Activated CD4-positive, alpha-beta T cell treated with anti-CD3 and anti-CD28 coated beads, Interleukin-2, amount 50 U/mL, for 1 hour (primary cell): ENCODE measurements around the gene CWC27.
"Not testable (repeated sequence)": the region's sequence is repeated elsewhere in the genome, so short reads cannot be mapped to it uniquely, and the experiment has no call there.

ENCODE experiments used
- DNase-seq: peaks from one replicate; pipeline ENCODE4 v3.0.0-alpha.2; 2020

CWC27 gene

DNA sequence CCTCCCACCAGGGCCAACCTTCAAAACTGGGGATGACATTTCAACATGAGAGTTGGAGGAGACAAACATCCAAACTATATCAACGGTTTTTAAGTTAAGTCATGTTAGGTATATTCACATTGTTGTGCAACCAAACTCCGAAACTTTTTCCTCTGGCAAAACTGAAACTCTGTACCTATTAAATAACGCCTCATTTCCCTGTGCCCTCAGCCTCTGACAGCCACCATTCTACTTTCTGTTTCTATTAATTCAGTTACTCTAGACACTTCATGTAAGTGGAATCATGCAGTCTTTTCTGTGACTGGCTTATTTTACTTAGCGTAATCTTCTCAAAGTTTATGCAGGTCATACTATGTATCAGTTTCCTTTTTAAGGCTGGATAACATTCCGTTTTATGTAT, 85.0 kb downstream of the CWC27 start:
- DNase-seq, result no peak

DNA sequence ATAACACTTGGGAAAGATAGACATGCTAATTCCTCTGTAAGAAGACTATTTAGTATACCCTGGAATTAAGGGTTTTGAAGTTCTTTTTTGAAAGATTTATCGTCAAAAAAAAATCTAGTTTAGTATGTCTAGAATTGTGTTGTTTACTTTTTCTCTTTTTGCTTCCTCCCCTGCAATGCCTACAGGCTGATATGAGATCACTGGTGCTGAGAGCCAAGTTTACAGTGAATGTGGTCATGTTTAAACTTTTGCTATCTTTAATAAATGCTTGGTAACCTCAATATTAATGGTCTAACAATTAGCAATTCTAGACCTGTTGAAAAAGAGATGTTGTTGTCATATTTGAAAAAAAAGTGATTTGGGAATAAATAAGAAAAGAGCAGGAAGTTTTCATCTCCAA, 86.1 kb downstream of the CWC27 start:
- DNase-seq, result no peak

- DNase-seq, result no peak
These were observed 91.2 kb downstream of the CWC27 start for GRCh38 chr5:64859881-64860280.

- DNase-seq, result no peak
These were observed 92.6 kb downstream of the CWC27 start for GRCh38 chr5:64861281-64861680.

- DNase-seq, result no peak
These were observed 95.4 kb downstream of the CWC27 start for GRCh38 chr5:64864171-64864570.

GRCh38 chr5:64865662-64866061, 96.9 kb downstream of the CWC27 start:
- DNase-seq, result no peak

DNA sequence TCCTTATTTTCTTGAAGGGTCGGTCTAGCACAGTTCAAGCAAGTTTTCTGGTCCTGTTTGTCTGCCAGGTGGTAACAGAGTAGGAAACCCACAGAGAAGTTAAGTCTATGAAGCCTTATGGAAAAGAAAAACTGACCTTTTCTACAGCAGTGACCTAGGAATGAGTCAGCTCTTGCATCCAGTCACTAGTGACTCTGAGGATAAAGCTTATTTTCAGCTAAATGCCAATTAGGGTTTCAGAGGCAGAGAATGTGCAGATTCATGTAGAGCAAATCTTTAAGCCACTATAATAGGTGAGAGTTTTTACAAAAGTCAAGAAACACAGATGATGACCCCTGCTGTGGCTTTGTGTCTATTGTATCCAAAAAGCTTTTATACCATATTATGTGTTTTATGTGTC, 100.7 kb downstream of the CWC27 start:
- no peak for DNase-seq

GRCh38 chr5:64872044-64872443, 103.3 kb downstream of the CWC27 start:
- no peak for DNase-seq

DNA sequence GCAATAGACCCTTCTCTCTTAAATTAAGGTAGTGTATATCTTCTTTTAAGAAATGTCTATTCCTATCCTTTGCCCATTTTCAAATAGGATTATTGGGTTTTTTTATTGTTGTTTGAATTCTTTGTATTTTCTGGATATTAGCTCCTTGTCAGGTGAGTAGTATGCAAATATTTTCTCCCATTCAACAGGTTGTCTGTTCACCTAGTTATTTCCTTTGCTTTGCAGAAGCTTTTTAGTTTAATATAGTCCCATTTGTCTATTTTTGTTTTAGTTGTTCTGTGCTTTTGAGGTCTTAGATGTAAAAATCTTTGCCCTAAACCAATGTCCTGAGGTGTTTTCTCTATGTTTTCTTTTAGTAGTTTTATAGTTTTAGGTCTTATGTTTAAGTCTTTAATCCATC, 104.7 kb downstream of the CWC27 start:
- no peak for DNase-seq

- DNase-seq, result no peak
These were observed 106.0 kb downstream of the CWC27 start for GRCh38 chr5:64874753-64875152.

DNA sequence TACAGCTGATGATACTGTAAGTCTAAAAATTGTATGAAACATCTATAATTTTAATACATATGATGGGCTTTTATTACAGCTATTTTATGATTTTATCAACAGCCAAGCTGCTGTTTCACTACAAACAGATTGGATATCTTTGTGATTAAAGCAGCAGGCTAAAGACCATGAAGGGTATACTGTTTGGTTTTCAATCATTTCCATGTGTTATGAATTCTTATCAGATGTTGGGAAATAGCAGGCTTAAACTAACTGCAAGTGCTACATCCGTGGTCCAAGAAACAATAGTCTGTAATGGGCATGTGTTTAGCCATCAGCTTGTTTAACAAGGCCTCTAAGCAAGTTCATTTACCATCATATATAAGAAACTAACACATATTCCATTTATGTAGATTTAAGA, 107.5 kb downstream of the CWC27 start:
- no peak for DNase-seq

- no peak for DNase-seq
These were observed 112.1 kb downstream of the CWC27 start for GRCh38 chr5:64880821-64881220.

GRCh38 chr5:64883912-64884311, 115.2 kb downstream of the CWC27 start:
- DNase-seq, result no peak

GRCh38 chr5:64884541-64884940, 115.8 kb downstream of the CWC27 start:
- no peak for DNase-seq

GRCh38 chr5:64887910-64888309, 119.2 kb downstream of the CWC27 start:
- no peak for DNase-seq

DNA sequence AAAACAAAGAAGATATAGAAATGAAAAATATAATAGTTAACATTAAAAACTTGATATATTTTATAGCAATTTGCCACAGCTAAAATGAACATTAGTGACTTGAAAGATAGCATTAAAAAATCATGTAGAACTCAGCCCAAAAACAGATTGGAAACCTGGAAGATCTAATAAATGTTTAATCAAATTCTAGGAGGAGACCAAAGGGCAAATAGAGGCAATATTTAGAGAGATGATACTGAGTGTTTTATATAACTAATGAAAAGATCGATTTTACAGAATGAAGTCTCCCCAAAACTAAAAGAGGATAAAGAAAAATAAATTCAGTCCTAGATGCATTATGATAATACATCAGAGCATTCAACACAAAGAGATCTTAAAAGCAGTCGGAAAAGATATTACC, 127.0 kb downstream of the CWC27 start:
- no peak for DNase-seq

DNA sequence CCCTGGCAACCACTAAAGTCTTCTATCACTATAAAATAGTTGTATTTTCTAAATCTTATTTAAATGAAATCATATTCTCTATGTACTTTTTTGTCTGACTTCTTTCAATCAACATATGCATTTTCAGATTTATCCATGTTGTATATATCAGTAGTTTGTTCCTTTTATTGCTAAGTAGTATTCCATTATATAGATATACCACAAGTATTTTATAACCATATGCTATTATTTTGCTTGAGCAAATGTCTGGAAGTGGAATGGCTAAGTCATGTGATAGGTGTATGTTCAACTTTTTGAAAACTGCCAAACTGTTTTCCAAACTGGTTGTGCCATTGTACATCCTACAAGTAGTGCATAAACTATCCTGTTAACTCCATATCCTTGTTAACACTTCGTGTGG, 131.1 kb downstream of the CWC27 start:
- no peak for DNase-seq

DNA sequence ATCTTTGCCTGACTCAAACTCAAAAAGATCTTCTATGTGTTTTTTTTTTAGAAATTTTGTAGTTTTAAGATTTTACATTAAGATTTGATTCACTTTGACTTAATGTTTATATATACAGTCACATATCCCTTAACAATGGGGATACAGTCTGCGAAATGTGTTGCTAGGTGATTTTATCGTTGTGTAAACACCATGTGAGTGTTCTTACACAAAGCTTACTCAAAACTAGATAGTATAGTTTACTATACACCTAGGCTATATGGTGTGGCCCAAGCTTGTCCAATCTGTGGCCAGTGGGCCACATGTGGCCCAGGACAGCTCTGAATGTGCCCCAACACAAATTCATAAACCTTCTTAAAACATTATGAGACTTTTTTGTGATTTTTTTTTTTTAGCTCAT, 131.9 kb downstream of the CWC27 start:
- DNase-seq, result no peak

- not testable (repeated sequence) for DNase-seq
These were observed 138.7 kb downstream of the CWC27 start for GRCh38 chr5:64907399-64907798.

- DNase-seq, result no peak
These were observed 145.7 kb downstream of the CWC27 start for GRCh38 chr5:64914396-64914795.

DNA sequence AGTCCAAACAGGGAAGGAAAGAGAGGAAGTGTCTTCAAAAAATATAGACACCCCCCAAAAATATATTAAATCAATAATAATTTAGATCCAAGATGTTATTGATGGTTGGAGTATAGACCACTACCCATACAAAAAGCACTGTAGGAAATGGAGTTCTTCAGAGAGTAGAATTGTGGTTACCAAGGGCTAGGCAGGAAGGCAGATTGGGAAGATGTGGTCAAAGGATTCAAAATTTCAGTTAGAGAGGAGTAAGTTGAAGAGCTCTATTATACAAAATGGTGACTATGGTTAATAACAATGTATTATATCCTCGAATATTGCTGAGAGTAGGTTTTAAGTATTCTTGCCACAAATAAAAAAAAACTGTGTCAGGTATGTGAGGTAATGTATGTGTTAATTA, 149.4 kb downstream of the CWC27 start:
- no peak for DNase-seq

DNA sequence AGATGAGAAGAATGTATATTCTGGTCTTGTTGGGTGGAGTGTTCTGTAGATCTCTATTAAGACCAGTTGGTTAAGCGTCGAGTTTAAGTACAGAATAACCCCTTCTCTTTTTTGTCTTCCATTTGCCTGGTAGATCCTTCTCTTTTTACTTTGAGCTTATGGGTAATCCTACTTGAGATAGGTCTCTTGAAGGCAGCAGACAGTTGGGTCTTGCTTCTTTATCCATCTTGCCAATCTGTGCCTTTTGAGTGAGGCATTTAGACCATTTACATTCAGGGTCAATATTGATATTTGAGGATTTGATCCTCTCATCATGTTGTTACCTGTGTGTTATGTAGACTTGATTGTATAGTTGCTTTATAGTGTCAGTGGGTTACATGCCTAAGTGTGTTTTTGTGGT, 152.7 kb downstream of the CWC27 start:
- DNase-seq, result no peak

DNA sequence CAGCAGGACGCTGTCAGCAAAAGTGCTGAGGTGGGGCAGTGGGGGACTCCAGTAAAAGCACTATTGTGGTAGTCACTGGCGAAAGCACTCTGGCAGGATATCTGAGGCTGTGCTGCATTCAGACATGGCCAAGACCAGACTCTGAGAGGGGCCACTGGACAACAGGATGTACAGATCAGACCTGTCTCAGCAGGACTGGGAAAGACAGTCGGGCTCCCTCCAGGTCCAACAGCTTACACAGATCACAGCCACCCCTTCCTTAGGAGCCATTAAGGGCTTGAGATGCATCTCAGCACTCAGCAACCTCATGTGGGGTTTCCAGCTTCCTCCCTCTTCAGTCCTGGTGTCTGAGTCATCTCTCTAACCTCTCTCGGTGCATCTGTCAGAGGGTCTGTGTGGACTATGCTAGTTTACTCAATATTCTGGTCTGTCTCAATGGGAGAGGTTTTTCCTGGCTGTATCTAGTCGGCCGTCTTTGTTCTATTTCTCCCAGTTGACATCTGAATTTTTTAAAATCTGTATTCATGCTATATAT, 154.5 kb downstream of the CWC27 start:
- no peak for DNase-seq

DNA sequence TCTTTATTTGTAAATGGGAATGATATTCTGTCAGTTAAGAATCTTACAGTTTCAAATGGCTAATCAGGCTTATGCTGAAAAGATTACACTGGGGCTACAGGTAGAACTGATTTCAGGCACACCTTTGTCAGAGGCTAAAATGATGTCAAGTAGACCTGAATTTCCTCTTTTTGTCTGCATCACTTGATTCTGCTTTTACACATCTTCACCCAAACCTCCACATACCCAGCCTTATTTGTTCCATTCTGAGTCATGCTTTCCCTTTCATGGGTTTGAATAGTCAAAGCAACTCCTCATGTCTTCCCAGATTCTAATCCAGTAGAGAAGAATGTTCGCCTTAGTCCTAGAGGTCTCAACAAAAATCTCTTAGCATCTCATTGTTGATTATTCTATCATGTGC, 156.4 kb downstream of the CWC27 start:
- DNase-seq, result no peak

- no peak for DNase-seq
These were observed 161.1 kb downstream of the CWC27 start for GRCh38 chr5:64929833-64930232.
